Ovary (tissue), 9 donors: ENCODE measurements around the gene AGBL4. TPM values are rescaled to one million over a fixed set of nuclear protein-coding genes. Genes with fewer than 3 reads are reported as not detected.

ENCODE experiments used
- DNase-seq, 5 donors: peaks; one replicate each; pipeline ENCODE4 v3.0.0-alpha.2; 2019 to 2020
- H3K27ac ChIP-seq, 2 donors: fragments of 200-600 bp; one replicate each; pipeline versions ENCODE4 v1.5.1 to v1.8.0; 2019 to 2022
- H3K27me3 ChIP-seq: fragments of 200-600 bp; one replicate; pipeline ENCODE4 v1.8.0; 2022
- H3K36me3 ChIP-seq: fragments of 200-600 bp; sonication (generic); one replicate; pipeline ENCODE4 v1.5.1; 2019
- H3K4me1 ChIP-seq: one replicate; pipeline ENCODE4 v1.8.1; 2013; ENCODE audit warnings: mild to moderate bottlenecking, moderate library complexity; ENCODE audit not compliant: insufficient read depth
- H3K4me3 ChIP-seq: fragments of 200-600 bp; sonication (generic); one replicate; pipeline ENCODE4 v1.5.1; 2017
- H3K9me3 ChIP-seq, 2 donors: fragments of 200-600 bp in 1 of 2; sonication (generic) in 1 of 2; one replicate each; pipeline versions ENCODE4 v1.5.1 to v1.8.1; 2013 to 2019; ENCODE audit warnings: mild to moderate bottlenecking in 1 of 2, moderate library complexity in 1 of 2
- EP300 ChIP-seq: sonication (generic); formaldehyde crosslinking; IDR thresholded peaks from one replicate; pipeline ENCODE4 v1.6.1; 2017; ENCODE audit warnings: antibody characterized with exemption
- POLR2A ChIP-seq: fragments of 450-650 bp; IDR thresholded peaks from one replicate; pipeline ENCODE4 v1.6.1; 2017; ENCODE audit warnings: antibody characterized with exemption, mild to moderate bottlenecking, moderate library complexity
- WGBS, 3 donors: extraction: QIAGEN DNeasy Blood & Tissue Kit in 1 of 3; methylation state at CpG; one replicate each; pipeline versions ENCODE4 v1.1.5 to v1.1.7; 2013 to 2017; 5-methylcytosine and 5-hydroxymethylcytosine counted together
- intact Hi-C, 4 donors: fragments of 100-400 bp; cut with DNase I; formaldehyde crosslinking; loops; one replicate each; pipeline versions ENCODE4 v1.11.0 to v1.15.1; 2022 to 2023
- polyA plus RNA-seq, 2 donors: library from polyadenylated mRNA; stranded (reverse); fragments of 200-250 nt in 1 of 2; fragments of 350-450 nt in 1 of 2; fragmentation: Illumina TruSeq in 1 of 2; extraction: RNeasy Lipid Tissue Mini Kit (QIAGEN cat#74804) in 1 of 2; gene quantifications; one replicate each; pipeline ENCODE4 v1.2.3, GENCODE V29; 2013 to 2014
- total RNA-seq, 7 donors: library from RNA; depleted of rRNA in 2 of 7; stranded (reverse); fragments of >200 nt in 2 of 7; fragmentation: NEBNext Ultra II Directional in 3 of 7; extraction: Animal tissue kit (Norgen Biotek cat#: 25700) in 3 of 7; gene quantifications; one replicate each; pipeline versions ENCODE4 v1.1.0 to v1.2.4, GENCODE V29; 2016 to 2023
- TF ChIP-seq, protein P1 (sequence below), 3 donors: fragments of 450-650 bp in 2 of 3; fragments of 200-600 bp in 1 of 3; IDR thresholded peaks; one replicate each; pipeline versions ENCODE4 v1.5.1 to v1.8.0; 2016 to 2022; ENCODE audit warnings: antibody characterized with exemption in 3 of 3, mild to moderate bottlenecking in 1 of 3
- donor health status: DM: no; HTN: no; CAD: no; lungs with moderate emphysema.
- donor health status: DM: no; HTN: no; CAD: no.
- donor health status: Bipolar disorder and iron deficiency.
- donor health status: DM: yes; HTN: yes; CAD: no.
- donor health status: DM: no; HTN: no; CAD: no.
- donor health status: DM: yes; HTN: yes; CAD: no.

Gene AGBL4
- total and polyA plus RNA-seq, 9 donors, result 0.15 to 6.2 (median 0.64) TPM

DNA sequence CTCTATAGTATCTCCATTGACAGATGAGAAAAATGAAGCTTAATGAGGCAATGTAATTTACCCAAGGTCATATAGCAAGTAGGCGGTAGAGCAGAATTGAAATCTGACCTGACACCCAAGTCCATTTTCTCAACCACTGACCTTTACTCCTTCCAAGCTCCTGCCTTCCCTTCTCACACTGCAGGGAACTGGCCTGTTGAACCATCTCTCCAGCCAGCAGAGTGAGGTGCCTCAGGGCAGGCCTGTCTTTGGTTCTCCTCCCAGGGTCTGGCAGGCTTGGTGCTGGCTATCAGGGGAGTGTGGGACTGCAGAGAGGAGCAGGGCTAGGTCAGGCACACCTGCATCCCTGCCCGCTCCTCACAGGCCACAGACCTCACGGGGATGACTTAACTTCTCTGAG lies 1373.9 kb downstream of the AGBL4 start:
- Histone ChIP-seq H3K36me3 (no peaks in the 10 kb centered on the region), H3K9me3 (no peaks in the 10 kb centered on the region), H3K27me3 (no peaks in the 10 kb centered on the region), H3K4me1 (no peaks in the 10 kb centered on the region), H3K27ac (no peak overlapping the region), H3K4me3 (no peak overlapping the region)
- no peak for DNase-seq
- TF ChIP-seq, protein P1, sequence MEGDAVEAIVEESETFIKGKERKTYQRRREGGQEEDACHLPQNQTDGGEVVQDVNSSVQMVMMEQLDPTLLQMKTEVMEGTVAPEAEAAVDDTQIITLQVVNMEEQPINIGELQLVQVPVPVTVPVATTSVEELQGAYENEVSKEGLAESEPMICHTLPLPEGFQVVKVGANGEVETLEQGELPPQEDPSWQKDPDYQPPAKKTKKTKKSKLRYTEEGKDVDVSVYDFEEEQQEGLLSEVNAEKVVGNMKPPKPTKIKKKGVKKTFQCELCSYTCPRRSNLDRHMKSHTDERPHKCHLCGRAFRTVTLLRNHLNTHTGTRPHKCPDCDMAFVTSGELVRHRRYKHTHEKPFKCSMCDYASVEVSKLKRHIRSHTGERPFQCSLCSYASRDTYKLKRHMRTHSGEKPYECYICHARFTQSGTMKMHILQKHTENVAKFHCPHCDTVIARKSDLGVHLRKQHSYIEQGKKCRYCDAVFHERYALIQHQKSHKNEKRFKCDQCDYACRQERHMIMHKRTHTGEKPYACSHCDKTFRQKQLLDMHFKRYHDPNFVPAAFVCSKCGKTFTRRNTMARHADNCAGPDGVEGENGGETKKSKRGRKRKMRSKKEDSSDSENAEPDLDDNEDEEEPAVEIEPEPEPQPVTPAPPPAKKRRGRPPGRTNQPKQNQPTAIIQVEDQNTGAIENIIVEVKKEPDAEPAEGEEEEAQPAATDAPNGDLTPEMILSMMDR (IDR thresholded peaks at IDR 0.05), result no peak
- TF ChIP-seq EP300 (no peak), POLR2A (no peak)
- intact Hi-C loops, result no loop called here
- 85 to 94% (median 88%) methylated on average over 3 of the region's 3 CpGs for WGBS, 3 donors

DNA sequence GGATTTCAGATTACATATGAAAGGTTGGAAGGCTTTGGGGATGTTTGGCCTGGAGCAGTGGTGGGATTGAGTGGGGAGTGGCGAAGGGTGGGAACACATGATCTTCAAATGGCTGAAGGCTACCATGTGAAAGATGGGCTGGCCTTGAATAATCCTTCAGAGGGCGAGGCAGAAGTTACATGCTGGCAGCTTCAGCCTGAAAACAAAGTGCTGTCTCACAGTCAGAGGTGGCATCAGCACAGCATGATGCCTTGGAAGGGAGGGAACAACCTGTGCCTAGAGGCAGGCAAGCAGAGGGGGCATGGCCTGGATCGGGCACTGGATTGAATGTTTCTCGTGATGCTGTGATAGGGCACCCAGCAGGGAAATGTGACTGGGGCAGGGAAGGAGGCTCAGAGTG lies 1377.9 kb downstream of the AGBL4 start:
- H3K4me1 ChIP-seq, result no peaks in the 10 kb centered on the region
- H3K9me3 ChIP-seq, result no peaks in the 10 kb centered on the region
- no peaks in the 10 kb centered on the region for H3K27me3 ChIP-seq
- intact Hi-C loops, result no loop called here
- 74 to 87% (median 75%) methylated on average over 4 of the region's 4 CpGs for WGBS, 3 donors
- TF ChIP-seq EP300 (no peak), POLR2A (no peak)
- TF ChIP-seq, protein P1 (IDR thresholded peaks at IDR 0.05), result no peak
- no peak overlapping the region for H3K27ac ChIP-seq
- DNase-seq, result no peak
- no peaks in the 10 kb centered on the region for H3K36me3 ChIP-seq
- H3K4me3 ChIP-seq, result no peak overlapping the region

DNA sequence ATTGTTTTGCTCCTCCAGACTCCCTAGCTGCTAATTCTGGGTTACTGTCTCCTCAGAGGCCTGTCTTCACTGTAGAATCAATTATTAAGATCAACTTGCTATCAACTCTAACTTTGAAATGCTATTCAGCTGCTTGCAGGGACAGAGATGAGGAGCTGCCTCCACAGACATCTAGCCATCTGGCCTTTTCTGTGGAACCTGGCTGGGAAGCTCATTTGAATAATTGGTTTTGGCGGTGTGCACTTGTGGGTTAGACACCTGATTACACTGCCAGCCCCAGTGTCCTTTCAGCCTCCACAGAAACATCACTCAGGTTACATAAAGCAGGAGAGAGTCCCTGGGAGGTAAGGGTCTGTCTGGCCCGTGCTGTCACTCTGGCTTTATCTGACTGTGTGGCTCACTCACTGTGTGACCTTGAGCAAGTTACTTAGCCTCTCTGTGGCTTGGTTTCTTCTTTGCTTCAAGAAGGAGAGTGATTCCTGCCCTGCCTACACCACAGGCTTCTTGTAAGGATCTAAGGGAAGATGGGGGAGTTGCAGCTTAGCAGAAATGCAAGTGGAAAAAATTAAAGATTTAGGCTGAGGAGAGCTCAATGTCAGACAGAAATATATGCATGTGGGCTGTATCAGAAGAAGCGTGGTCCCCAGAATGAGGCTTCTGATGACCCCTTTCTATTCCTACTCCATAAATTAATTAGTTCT lies 1378.7 kb downstream of the AGBL4 start:
- intact Hi-C loops, result no loop called here
- no peak for DNase-seq
- H3K9me3 ChIP-seq, result no peaks in the 10 kb centered on the region
- TF ChIP-seq EP300 (no peak), POLR2A (no peak)
- TF ChIP-seq, protein P1 (IDR thresholded peaks at IDR 0.05), result no peak
- H3K27ac ChIP-seq, result no peak overlapping the region
- H3K36me3 ChIP-seq, result no peaks in the 10 kb centered on the region
- no peaks in the 10 kb centered on the region for H3K4me1 ChIP-seq
- H3K4me3 ChIP-seq, result no peak overlapping the region
- H3K27me3 ChIP-seq, result no peaks in the 10 kb centered on the region
- 47 to 64% (median 50%) methylated on average over 3 of the region's 3 CpGs for WGBS, 3 donors

DNA sequence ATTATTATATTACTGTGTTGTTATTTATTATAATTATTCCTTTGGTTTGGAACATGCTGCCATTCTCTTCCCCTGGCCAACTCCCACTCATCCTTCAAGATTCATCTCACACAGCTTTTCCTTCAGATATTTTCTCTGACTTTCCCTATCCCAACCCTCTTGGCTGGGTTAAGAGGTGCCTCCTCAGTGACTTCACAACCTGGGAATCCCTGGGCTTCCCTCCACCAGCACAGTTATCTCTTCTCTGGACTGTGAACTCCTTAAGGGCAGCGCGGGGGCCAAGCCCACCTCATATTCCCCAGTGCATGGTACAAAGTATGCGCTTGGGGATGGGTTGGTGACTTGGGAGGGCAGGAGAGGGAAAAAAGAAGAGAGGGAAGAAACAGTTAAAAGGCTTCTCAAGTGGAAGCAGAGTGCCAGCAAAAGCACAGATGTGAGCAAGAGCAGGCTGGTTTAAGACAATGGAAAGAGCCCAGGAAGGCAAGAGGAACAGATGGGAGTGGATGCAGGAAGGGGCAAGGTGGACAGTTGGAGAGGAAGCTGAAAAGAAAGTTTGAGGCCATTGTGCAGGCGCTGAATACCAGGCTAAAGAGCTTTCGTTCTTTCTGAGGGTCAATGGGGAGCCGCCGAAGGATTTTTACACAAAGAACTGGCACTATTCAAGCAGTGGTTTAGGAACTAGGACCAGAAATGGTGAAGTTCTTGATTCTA lies 1379.4 kb downstream of the AGBL4 start:
- H3K36me3 ChIP-seq, result no peaks in the 10 kb centered on the region
- WGBS, 3 donors, result 59 to 66% (median 65%) methylated on average over 7 of the region's 7 CpGs
- intact Hi-C loops, result no loop called here
- no peak overlapping the region for H3K4me3 ChIP-seq
- no peaks in the 10 kb centered on the region for H3K9me3 ChIP-seq
- TF ChIP-seq POLR2A (no peak), EP300 (no peak)
- TF ChIP-seq, protein P1 (IDR thresholded peaks at IDR 0.05), result no peak
- no peaks in the 10 kb centered on the region for H3K27me3 ChIP-seq
- DNase-seq, result no peak
- H3K4me1 ChIP-seq, result no peaks in the 10 kb centered on the region
- no peak overlapping the region for H3K27ac ChIP-seq
